Measurements from ENCODE around the gene BLNK. TPM values are rescaled to one million over a fixed set of nuclear protein-coding genes. Genes with fewer than 3 reads are reported as not detected.

BLNK gene
- total RNA-seq, 6 experiments from 2014 or later = not detected

GRCh38 chr10:96225119-96225518 is 46.2 kb downstream of the BLNK start:
- H3K4me3 Mint-ChIP-seq = no peak overlapping the region
- H3K27ac Mint-ChIP-seq = no peak overlapping the region
- no peak for DNase-seq

GRCh38 chr10:96222908-96223307 is 48.5 kb downstream of the BLNK start:
- Mint-ChIP-seq H3K27me3 (ENCODE audit: insufficient read depth) (peaks cover 7% of the 10 kb centered on the region), H3K4me1 (ENCODE audit: low read depth) (no peaks in the 10 kb centered on the region), H3K9me3 (no peaks in the 10 kb centered on the region), H3K36me3 (ENCODE audit: low read depth) (no peaks in the 10 kb centered on the region), H3K27ac (no peak overlapping the region), H3K4me3 (no peak overlapping the region)
- no peak for DNase-seq
- TF ChIP-seq CTCF (IDR thresholded peaks at IDR 0.05) = no peak

More at GRCh38 chr10:96225119-96225518, 46.2 kb downstream of the BLNK start:
- Mint-ChIP-seq H3K4me1 (ENCODE audit: low read depth) (no peaks in the 10 kb centered on the region), H3K36me3 (ENCODE audit: low read depth) (no peaks in the 10 kb centered on the region), H3K27me3 (ENCODE audit: insufficient read depth) (peaks cover 4% of the 10 kb centered on the region), H3K9me3 (no peaks in the 10 kb centered on the region)
- TF ChIP-seq CTCF (IDR thresholded peaks at IDR 0.05) = no peak

- H3K27me3 Mint-ChIP-seq (ENCODE audit: insufficient read depth) = peaks cover 7% of the 10 kb centered on the region
- no peak overlapping the region for H3K27ac Mint-ChIP-seq
- no peak overlapping the region for H3K4me3 Mint-ChIP-seq
- no peaks in the 10 kb centered on the region for H3K36me3 Mint-ChIP-seq (ENCODE audit: low read depth)
- no peak for TF ChIP-seq CTCF (IDR thresholded peaks at IDR 0.05)
- no peak for DNase-seq
- H3K9me3 Mint-ChIP-seq = no peaks in the 10 kb centered on the region
- no peaks in the 10 kb centered on the region for H3K4me1 Mint-ChIP-seq (ENCODE audit: low read depth)
Measured at GRCh38 chr10:96222441-96222840, 48.9 kb downstream of the BLNK start.

- DNase-seq = no peak
- H3K4me1 Mint-ChIP-seq (ENCODE audit: low read depth) = no peaks in the 10 kb centered on the region
- no peaks in the 10 kb centered on the region for H3K9me3 Mint-ChIP-seq
- H3K36me3 Mint-ChIP-seq (ENCODE audit: low read depth) = no peaks in the 10 kb centered on the region
- no peak overlapping the region for H3K4me3 Mint-ChIP-seq
- TF ChIP-seq CTCF (IDR thresholded peaks at IDR 0.05) = no peak
- no peak overlapping the region for H3K27ac Mint-ChIP-seq
- H3K27me3 Mint-ChIP-seq (ENCODE audit: insufficient read depth) = peaks cover 10% of the 10 kb centered on the region
Measured at GRCh38 chr10:96218826-96219225, 52.5 kb downstream of the BLNK start.

GRCh38 chr10:96217711-96218110 is 53.7 kb downstream of the BLNK start:
- Mint-ChIP-seq H3K9me3 (no peaks in the 10 kb centered on the region), H3K27me3 (ENCODE audit: insufficient read depth) (peaks cover 9% of the 10 kb centered on the region), H3K27ac (no peak overlapping the region), H3K4me3 (no peak overlapping the region), H3K36me3 (ENCODE audit: low read depth) (no peaks in the 10 kb centered on the region), H3K4me1 (ENCODE audit: low read depth) (no peaks in the 10 kb centered on the region)
- DNase-seq = no peak
- no peak for TF ChIP-seq CTCF (IDR thresholded peaks at IDR 0.05)

- no peaks in the 10 kb centered on the region for H3K4me1 Mint-ChIP-seq (ENCODE audit: low read depth)
- H3K36me3 Mint-ChIP-seq (ENCODE audit: low read depth) = no peaks in the 10 kb centered on the region
- no peaks in the 10 kb centered on the region for H3K9me3 Mint-ChIP-seq
- H3K27ac Mint-ChIP-seq = no peak overlapping the region
- no peak for DNase-seq
- H3K27me3 Mint-ChIP-seq (ENCODE audit: insufficient read depth) = peaks cover 7% of the 10 kb centered on the region
- no peak for TF ChIP-seq CTCF (IDR thresholded peaks at IDR 0.05)
- H3K4me3 Mint-ChIP-seq = no peak overlapping the region
Measured at GRCh38 chr10:96216775-96217174, 54.6 kb downstream of the BLNK start.
